HUES48 (cell line): ENCODE results near the gene KRTAP10-1.
"Not testable (repeated sequence)": the region's sequence is repeated elsewhere in the genome, so short reads cannot be mapped to it uniquely, and the experiment has no call there.

Experiments
- H3K27ac ChIP-seq: one replicate; pipeline ENCODE4 v1.7.0; 2013; ENCODE audit warnings: low read depth, low read length, inconsistent platforms
- H3K27me3 ChIP-seq: 2 replicates; pipeline ENCODE4 v1.6.1; 2013; ENCODE audit warnings: mild to moderate bottlenecking, low read length; ENCODE audit not compliant: control insufficient read depth, insufficient read depth
- H3K36me3 ChIP-seq: 2 replicates; pipeline ENCODE4 v1.6.1; 2013; ENCODE audit warnings: low read length; ENCODE audit not compliant: control insufficient read depth, insufficient read depth
- H3K4me1 ChIP-seq: 2 replicates; pipeline ENCODE4 v1.6.1; 2013; ENCODE audit warnings: mild to moderate bottlenecking, low read length; ENCODE audit not compliant: control insufficient read depth, insufficient read depth
- H3K4me3 ChIP-seq: 2 replicates; pipeline ENCODE4 v1.5.1; 2013; ENCODE audit warnings: mild to moderate bottlenecking, low read depth, low read length
- H3K9ac ChIP-seq: 2 replicates; pipeline ENCODE4 v1.6.1; 2013; ENCODE audit warnings: mild to moderate bottlenecking, low read depth, low read length, moderate library complexity
- H3K9me3 ChIP-seq: 2 replicates; pipeline ENCODE4 v1.6.1; 2013; ENCODE audit warnings: low read length; ENCODE audit not compliant: control insufficient read depth, insufficient read depth

KRTAP10-1 gene, protein sequence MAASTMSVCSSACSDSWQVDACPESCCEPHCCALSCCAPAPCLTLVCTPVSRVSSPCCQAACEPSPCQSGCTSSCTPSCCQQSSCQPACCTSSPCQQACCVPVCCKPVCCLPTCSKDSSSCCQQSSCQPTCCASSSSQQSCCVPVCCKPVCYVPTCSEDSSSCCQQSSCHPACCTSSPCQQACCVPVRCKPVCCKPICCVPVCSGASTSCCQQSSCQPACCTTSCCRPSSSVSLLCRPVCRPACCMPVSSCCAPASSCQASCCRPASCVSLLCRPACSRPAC

GRCh38 chr21:44539991-44540666 lies at the start of gene KRTAP10-1:
TSS of gene KRTAP10-1 (minus strand) at chr21:44540195. CDS start at chr21:44540150, 45 bp downstream.
- H3K9me3 ChIP-seq = no peaks in the 10 kb centered on the region
- no peak within 1 kb of the TSS for H3K9ac ChIP-seq
- no peak within 1 kb of the TSS for H3K4me3 ChIP-seq
- no peaks in the 10 kb centered on the region for H3K4me1 ChIP-seq
- no peaks in the 10 kb centered on the region for H3K27me3 ChIP-seq
- H3K27ac ChIP-seq = no peak within 1 kb of the TSS
- H3K36me3 ChIP-seq = no peaks in the 10 kb centered on the region

- Histone ChIP-seq H3K4me1 (peaks cover 12% of the 10 kb centered on the region), H3K4me3 (no peak overlapping the region), H3K27me3 (no peaks in the 10 kb centered on the region), H3K9ac (no peak overlapping the region), H3K9me3 (no peaks in the 10 kb centered on the region), H3K36me3 (no peaks in the 10 kb centered on the region), H3K27ac (no peak overlapping the region)
Observed at GRCh38 chr21:44589094-44589493, 49.1 kb upstream of the KRTAP10-1 start.

GRCh38 chr21:44585892-44586291 lies 45.9 kb upstream of the KRTAP10-1 start:
- no peaks in the 10 kb centered on the region for H3K4me1 ChIP-seq
- no peak overlapping the region for H3K27ac ChIP-seq
- no peaks in the 10 kb centered on the region for H3K27me3 ChIP-seq
- H3K9ac ChIP-seq = no peak overlapping the region
- no peaks in the 10 kb centered on the region for H3K36me3 ChIP-seq
- no peak overlapping the region for H3K4me3 ChIP-seq
- no peaks in the 10 kb centered on the region for H3K9me3 ChIP-seq

GRCh38 chr21:44583800-44584147 lies 43.8 kb upstream of the KRTAP10-1 start:
- no peak overlapping the region for H3K27ac ChIP-seq
- H3K9me3 ChIP-seq = no peaks in the 10 kb centered on the region
- no peaks in the 10 kb centered on the region for H3K27me3 ChIP-seq
- H3K9ac ChIP-seq = no peak overlapping the region
- no peak overlapping the region for H3K4me3 ChIP-seq
- no peaks in the 10 kb centered on the region for H3K4me1 ChIP-seq
- H3K36me3 ChIP-seq = no peaks in the 10 kb centered on the region

GRCh38 chr21:44583089-44583799 lies 43.2 kb upstream of the KRTAP10-1 start:
- no peaks in the 10 kb centered on the region for H3K36me3 ChIP-seq
- H3K27me3 ChIP-seq = no peaks in the 10 kb centered on the region
- H3K9me3 ChIP-seq = no peaks in the 10 kb centered on the region
- H3K4me1 ChIP-seq = no peaks in the 10 kb centered on the region
- no peak overlapping the region for H3K4me3 ChIP-seq
- no peak overlapping the region for H3K9ac ChIP-seq
- no peak overlapping the region for H3K27ac ChIP-seq

DNA sequence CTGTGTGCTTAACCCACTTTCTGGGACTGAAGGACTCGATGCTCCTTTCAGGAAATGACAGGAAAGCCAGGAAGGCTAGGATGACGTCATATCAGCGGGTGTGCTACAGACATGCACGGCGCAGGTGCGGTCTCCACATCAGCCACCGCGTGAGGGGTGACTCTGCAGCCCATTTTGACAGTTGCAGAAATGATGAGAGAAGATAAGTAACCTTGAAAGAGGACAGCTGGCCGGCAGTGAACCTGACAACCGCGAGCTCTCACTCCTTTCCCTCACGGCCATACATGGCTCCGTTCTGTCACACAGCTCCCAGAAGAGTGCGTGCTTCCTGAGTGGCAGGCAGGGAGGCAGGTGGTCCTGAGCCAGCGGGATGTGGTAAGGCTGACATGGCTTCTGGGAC lies 42.1 kb upstream of the KRTAP10-1 start:
- Histone ChIP-seq H3K9me3 (peaks cover 3% of the 10 kb centered on the region; the same call in 1 of the 2 replicates), H3K4me1 (no peaks in the 10 kb centered on the region), H3K27me3 (no peaks in the 10 kb centered on the region), H3K36me3 (no peaks in the 10 kb centered on the region), H3K4me3 (no peak overlapping the region), H3K9ac (no peak overlapping the region), H3K27ac (no peak overlapping the region)

GRCh38 chr21:44581158-44581557 lies 41.2 kb upstream of the KRTAP10-1 start:
- H3K4me1 ChIP-seq = no peaks in the 10 kb centered on the region
- no peaks in the 10 kb centered on the region for H3K36me3 ChIP-seq
- no peak overlapping the region for H3K4me3 ChIP-seq
- peaks cover 3% of the 10 kb centered on the region; the same call in 1 of the 2 replicates for H3K9me3 ChIP-seq
- H3K9ac ChIP-seq = no peak overlapping the region
- no peaks in the 10 kb centered on the region for H3K27me3 ChIP-seq
- no peak overlapping the region for H3K27ac ChIP-seq

GRCh38 chr21:44580231-44580821 lies 40.3 kb upstream of the KRTAP10-1 start, which contains the start of gene KRTAP10-5:
TSS of gene KRTAP10-5 (minus strand) at chr21:44580604. CDS start at chr21:44580578, 26 bp downstream.
- not testable (repeated sequence) for H3K36me3 ChIP-seq, H3K9me3 ChIP-seq, H3K4me1 ChIP-seq, H3K27me3 ChIP-seq, H3K27ac ChIP-seq, H3K4me3 ChIP-seq, H3K9ac ChIP-seq

DNA sequence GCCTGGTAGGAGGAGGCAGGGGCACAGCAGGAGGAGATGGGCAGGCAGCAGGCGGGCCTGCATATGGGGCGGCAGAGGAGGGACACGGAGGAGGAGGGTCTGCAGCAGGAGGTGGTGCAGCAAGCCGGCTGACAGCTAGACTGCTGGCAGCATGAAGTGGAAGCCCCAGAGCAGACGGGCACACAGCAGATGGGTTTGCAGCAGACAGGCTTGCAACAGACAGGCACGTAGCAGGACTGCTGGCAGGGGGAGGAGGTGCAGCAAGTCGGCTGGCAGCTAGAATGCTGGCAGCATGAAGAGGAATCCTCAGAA lies 39.8 kb upstream of the KRTAP10-1 start:
- no peaks in the 10 kb centered on the region for H3K36me3 ChIP-seq
- H3K9me3 ChIP-seq = peaks cover 3% of the 10 kb centered on the region; the same call in 1 of the 2 replicates
- no peak overlapping the region for H3K4me3 ChIP-seq
- no peaks in the 10 kb centered on the region for H3K4me1 ChIP-seq
- no peak overlapping the region for H3K9ac ChIP-seq
- no peaks in the 10 kb centered on the region for H3K27me3 ChIP-seq
- no peak overlapping the region for H3K27ac ChIP-seq

- H3K4me3 ChIP-seq = no peak overlapping the region
- peaks cover 3% of the 10 kb centered on the region; the same call in 1 of the 2 replicates for H3K9me3 ChIP-seq
- no peaks in the 10 kb centered on the region for H3K27me3 ChIP-seq
Observed at GRCh38 chr21:44579056-44579832, 39.2 kb upstream of the KRTAP10-1 start.

More at GRCh38 chr21:44579056-44579832, 39.2 kb upstream of the KRTAP10-1 start:
- H3K36me3 ChIP-seq = no peaks in the 10 kb centered on the region
- no peaks in the 10 kb centered on the region for H3K4me1 ChIP-seq
- no peak overlapping the region for H3K27ac ChIP-seq
- no peak overlapping the region for H3K9ac ChIP-seq
